OCI-LY1 (cell line): ENCODE data around the gene MYO9A.

Experiments used
- H2AFZ ChIP-seq: fragments of 200-600 bp; sonication (generic), shearing (Covaris generic); 2 replicates; pipeline ENCODE4 v1.6.0; 2014; ENCODE audit warnings: antibody characterized with exemption, mild to moderate bottlenecking, low read length
- H3F3A ChIP-seq: fragments of 200-600 bp; sonication (generic), shearing (Covaris generic); 2 replicates; pipeline ENCODE4 v1.6.0; 2014; ENCODE audit warnings: mild to moderate bottlenecking, antibody characterized with exemption, low read length, moderate library complexity; ENCODE audit not compliant: insufficient read depth
- H3K27ac ChIP-seq: fragments of 200-600 bp; sonication (generic); 2 replicates; pipeline ENCODE4 v1.5.1; 2014; ENCODE audit warnings: low read length, mixed run types, mild to moderate bottlenecking, low read depth; ENCODE audit not compliant: poor library complexity, severe bottlenecking
- H3K27me3 ChIP-seq: fragments of 200-600 bp; sonication (generic); 2 replicates; pipeline ENCODE4 v1.6.0; 2014; ENCODE audit warnings: antibody characterized with exemption, mild to moderate bottlenecking, low read length, moderate library complexity; ENCODE audit not compliant: insufficient read depth
- H3K36me3 ChIP-seq: fragments of 200-600 bp; sonication (generic); 2 replicates; pipeline ENCODE4 v1.6.1; 2014; ENCODE audit warnings: mild to moderate bottlenecking, antibody characterized with exemption, low read length, moderate library complexity, mixed read lengths; ENCODE audit not compliant: insufficient read depth
- H3K4me1 ChIP-seq: fragments of 200-600 bp; sonication (generic); 2 replicates; pipeline ENCODE4 v1.5.1; 2014; ENCODE audit warnings: mild to moderate bottlenecking, low read length, moderate library complexity; ENCODE audit not compliant: insufficient read depth, severe bottlenecking
- H3K4me2 ChIP-seq: fragments of 200-600 bp; sonication (generic), shearing (Covaris generic); 2 replicates; pipeline ENCODE4 v1.6.1; 2014; ENCODE audit warnings: low read length
- H3K4me3 ChIP-seq: fragments of 200-600 bp; sonication (generic); 2 replicates; pipeline ENCODE4 v1.5.1; 2014; ENCODE audit warnings: low read length, low read depth, mild to moderate bottlenecking, mixed read lengths; ENCODE audit not compliant: poor library complexity, severe bottlenecking
- H3K79me2 ChIP-seq: fragments of 200-600 bp; shearing (Covaris generic); 2 replicates; pipeline ENCODE4 v1.6.1; 2016; ENCODE audit warnings: mixed run types, low read length, mixed read lengths; ENCODE audit not compliant: insufficient read depth
- H3K9ac ChIP-seq: fragments of 200-600 bp; sonication (generic), shearing (Covaris generic); 2 replicates; pipeline ENCODE4 v1.6.1; 2014; ENCODE audit warnings: mild to moderate bottlenecking, low read length, mixed read lengths
- H3K9me2 ChIP-seq: fragments of 200-600 bp; sonication (generic), shearing (Covaris generic); 2 replicates; pipeline ENCODE4 v1.6.1; 2014; ENCODE audit warnings: low read depth, mild to moderate bottlenecking, low read length, mixed read lengths
- H3K9me3 ChIP-seq: fragments of 200-600 bp; shearing (Covaris generic); 2 replicates; pipeline ENCODE4 v1.6.1; 2014; ENCODE audit warnings: low read length, mixed read lengths
- H4K20me1 ChIP-seq: fragments of 200-600 bp; sonication (generic), shearing (Covaris generic); 2 replicates; pipeline ENCODE4 v1.6.0; 2016; ENCODE audit warnings: mild to moderate bottlenecking, low read length; ENCODE audit not compliant: insufficient read depth
- EZH2 ChIP-seq: fragments of 200-600 bp; sonication (generic), shearing (Covaris generic); IDR thresholded peaks from 2 replicates; pipeline ENCODE4 v1.8.0; 2017; ENCODE audit warnings: borderline replicate concordance, mixed run types, mild to moderate bottlenecking, antibody characterized with exemption, low read length, moderate library complexity, mixed read lengths
- TF ChIP-seq, protein P1 (sequence below): fragments of 200-600 bp; sonication (generic), shearing (Covaris generic); IDR thresholded peaks from 2 replicates; pipeline ENCODE4 v1.5.1; 2017; ENCODE audit warnings: mild to moderate bottlenecking, antibody characterized with exemption, low read length, moderate library complexity, mixed read lengths

The MYO9A gene

DNA sequence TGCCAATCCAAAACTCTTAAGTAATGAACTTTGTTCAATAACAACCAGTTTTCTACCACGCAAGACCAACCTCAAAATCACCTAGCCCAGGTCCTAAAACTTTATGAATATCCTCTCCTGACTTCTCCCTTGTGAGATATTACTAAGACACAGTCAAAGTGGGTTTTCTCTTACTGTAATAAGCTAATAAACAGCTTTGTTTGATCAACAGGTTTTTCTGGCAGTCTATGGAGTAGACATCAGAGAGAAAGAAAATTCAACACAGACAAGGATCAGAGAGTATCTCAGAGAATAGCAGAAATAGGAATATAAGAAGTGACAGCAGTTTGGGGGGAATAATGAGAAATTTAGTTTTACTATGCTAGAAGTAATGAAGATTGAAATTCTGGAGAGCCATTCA, 228.0 kb downstream of the MYO9A start:
- H3K4me3 ChIP-seq: no peak overlapping the region
- TF ChIP-seq, protein P1, sequence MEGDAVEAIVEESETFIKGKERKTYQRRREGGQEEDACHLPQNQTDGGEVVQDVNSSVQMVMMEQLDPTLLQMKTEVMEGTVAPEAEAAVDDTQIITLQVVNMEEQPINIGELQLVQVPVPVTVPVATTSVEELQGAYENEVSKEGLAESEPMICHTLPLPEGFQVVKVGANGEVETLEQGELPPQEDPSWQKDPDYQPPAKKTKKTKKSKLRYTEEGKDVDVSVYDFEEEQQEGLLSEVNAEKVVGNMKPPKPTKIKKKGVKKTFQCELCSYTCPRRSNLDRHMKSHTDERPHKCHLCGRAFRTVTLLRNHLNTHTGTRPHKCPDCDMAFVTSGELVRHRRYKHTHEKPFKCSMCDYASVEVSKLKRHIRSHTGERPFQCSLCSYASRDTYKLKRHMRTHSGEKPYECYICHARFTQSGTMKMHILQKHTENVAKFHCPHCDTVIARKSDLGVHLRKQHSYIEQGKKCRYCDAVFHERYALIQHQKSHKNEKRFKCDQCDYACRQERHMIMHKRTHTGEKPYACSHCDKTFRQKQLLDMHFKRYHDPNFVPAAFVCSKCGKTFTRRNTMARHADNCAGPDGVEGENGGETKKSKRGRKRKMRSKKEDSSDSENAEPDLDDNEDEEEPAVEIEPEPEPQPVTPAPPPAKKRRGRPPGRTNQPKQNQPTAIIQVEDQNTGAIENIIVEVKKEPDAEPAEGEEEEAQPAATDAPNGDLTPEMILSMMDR: no peak
- TF ChIP-seq EZH2: no peak

DNA sequence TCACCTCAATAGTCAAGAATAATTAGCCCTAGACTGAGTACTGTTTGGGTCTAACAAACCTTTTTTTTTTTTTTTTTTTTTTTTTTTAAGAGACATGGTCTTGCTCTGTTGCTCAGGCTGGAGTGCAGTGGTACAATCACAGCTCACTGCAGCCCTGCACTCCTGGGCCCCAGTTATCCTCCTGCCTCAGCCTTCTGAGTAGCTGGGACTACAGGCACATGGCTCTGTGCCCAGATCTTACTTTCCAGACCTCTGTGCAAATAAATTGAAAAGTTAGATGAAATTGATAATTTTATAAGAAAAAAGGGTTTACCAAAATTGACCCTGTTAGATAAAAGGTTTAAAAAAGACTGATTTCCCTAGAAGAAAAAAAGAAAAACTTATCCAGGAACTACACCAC, 228.6 kb downstream of the MYO9A start:
- no peak overlapping the region for H3K9ac ChIP-seq
- H3K9me2 ChIP-seq: no peaks in the 10 kb centered on the region
- TF ChIP-seq, protein P1: no peak
- TF ChIP-seq EZH2: no peak
- H3K4me2 ChIP-seq: no peak overlapping the region
- H3K4me1 ChIP-seq: peaks cover 28% of the 10 kb centered on the region
- H3F3A ChIP-seq: no peaks in the 10 kb centered on the region
- H3K79me2 ChIP-seq: no peaks in the 10 kb centered on the region
- H3K27me3 ChIP-seq: no peaks in the 10 kb centered on the region
- H4K20me1 ChIP-seq: no peaks in the 10 kb centered on the region
- H3K9me3 ChIP-seq: no peaks in the 10 kb centered on the region
- H2AFZ ChIP-seq: no peak overlapping the region
- H3K4me3 ChIP-seq: no peak overlapping the region
- H3K27ac ChIP-seq: peak overlapping the region; percentile 45
- peaks cover 28% of the 10 kb centered on the region; the same call in 1 of the 2 replicates for H3K36me3 ChIP-seq

More for the DNA sequence above, 228.0 kb downstream of the MYO9A start:
- Histone ChIP-seq H3K9ac (no peak overlapping the region), H3K9me2 (no peaks in the 10 kb centered on the region), H3K9me3 (no peaks in the 10 kb centered on the region), H3K27ac (no peak overlapping the region), H3K79me2 (no peaks in the 10 kb centered on the region), H3K4me2 (no peak overlapping the region), H3K27me3 (no peaks in the 10 kb centered on the region), H3F3A (no peaks in the 10 kb centered on the region), H3K36me3 (peaks cover 28% of the 10 kb centered on the region; the same call in 1 of the 2 replicates), H2AFZ (no peak overlapping the region), H3K4me1 (peaks cover 28% of the 10 kb centered on the region), H4K20me1 (no peaks in the 10 kb centered on the region)

DNA sequence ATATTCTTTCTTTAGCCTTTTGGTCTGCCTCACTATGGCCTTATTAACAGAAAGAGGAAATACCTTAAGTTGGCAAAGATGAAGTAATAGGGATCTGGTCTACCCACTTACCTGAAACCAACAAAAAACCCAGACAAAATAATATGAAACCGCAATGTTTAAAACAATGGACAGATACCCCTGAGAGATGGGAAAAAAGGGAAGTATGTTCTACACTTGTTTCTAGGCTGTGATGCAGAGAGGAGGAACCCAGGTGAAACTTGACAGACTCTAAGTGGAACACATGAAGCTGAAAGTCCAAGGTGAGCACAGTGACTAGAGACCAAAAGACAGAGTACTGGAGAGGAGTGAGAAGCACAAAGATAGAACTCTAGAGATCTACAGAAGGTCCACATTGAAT, 229.2 kb downstream of the MYO9A start:
- no peak overlapping the region for H3K4me2 ChIP-seq
- H3K9me3 ChIP-seq: no peaks in the 10 kb centered on the region
- H3K79me2 ChIP-seq: no peaks in the 10 kb centered on the region
- no peaks in the 10 kb centered on the region for H3K27me3 ChIP-seq
- H3K9me2 ChIP-seq: no peaks in the 10 kb centered on the region
- H3K4me1 ChIP-seq: peaks cover 28% of the 10 kb centered on the region
- H2AFZ ChIP-seq: no peak overlapping the region
- no peaks in the 10 kb centered on the region for H3F3A ChIP-seq
- TF ChIP-seq, protein P1: no peak
- TF ChIP-seq EZH2: no peak
- H3K9ac ChIP-seq: no peak overlapping the region
- H3K36me3 ChIP-seq: peaks cover 28% of the 10 kb centered on the region; the same call in 1 of the 2 replicates
- H3K4me3 ChIP-seq: no peak overlapping the region
- no peaks in the 10 kb centered on the region for H4K20me1 ChIP-seq
- H3K27ac ChIP-seq: peak overlapping the region; percentile 45
